Transverse colon (tissue), 4 donors: ENCODE data around the gene PDE4DIP.
"Not testable (repeated sequence)": the region's sequence is repeated elsewhere in the genome, so short reads cannot be mapped to it uniquely, and the experiment has no call there.

Experiments used
- EP300 ChIP-seq: sonication (generic); formaldehyde crosslinking; IDR thresholded peaks from one replicate; pipeline ENCODE4 v1.6.1; 2017; ENCODE audit warnings: antibody characterized with exemption, low read depth
- POLR2AphosphoS5 ChIP-seq, 3 donors: sonication (generic); formaldehyde crosslinking; IDR thresholded peaks; one replicate each; pipeline ENCODE4 v1.6.1; 2016; ENCODE audit warnings: antibody characterized with exemption in 3 of 3
- TF ChIP-seq, protein P1 (sequence below), 5 experiments: fragments of 200-600 bp in 3 of 5; fragments of 450-650 bp in 2 of 5; sonication (generic) in 3 of 5; IDR thresholded peaks; 1 replicate in 2 of 5; 2 replicates in 3 of 5; pipeline ENCODE4 v1.5.1; 2016 to 2017; ENCODE audit warnings: antibody characterized with exemption in 5 of 5, inconsistent platforms in 3 of 5, mild to moderate bottlenecking in 2 of 5, moderate library complexity in 1 of 5

DNA sequence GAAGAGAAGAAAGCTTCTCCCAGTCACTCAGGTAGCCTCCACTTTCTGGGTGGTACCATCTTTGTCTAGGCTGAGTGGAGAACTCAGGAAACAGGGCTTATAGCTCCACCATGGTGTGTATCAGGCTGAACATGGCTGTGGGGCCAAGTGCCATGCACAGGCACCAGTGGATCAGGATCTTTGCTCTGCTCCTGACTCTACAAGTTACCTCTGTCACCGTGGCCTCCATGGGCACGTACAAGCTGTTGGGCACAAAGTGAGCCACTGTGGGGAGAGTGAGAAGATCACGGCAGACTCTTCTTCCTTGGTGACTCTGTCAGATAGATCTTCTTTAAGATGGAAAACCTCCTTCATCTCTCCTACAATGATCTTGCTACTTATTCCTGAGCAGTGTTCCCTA, 165.5 kb downstream of the PDE4DIP start:
- TF ChIP-seq, protein P1, sequence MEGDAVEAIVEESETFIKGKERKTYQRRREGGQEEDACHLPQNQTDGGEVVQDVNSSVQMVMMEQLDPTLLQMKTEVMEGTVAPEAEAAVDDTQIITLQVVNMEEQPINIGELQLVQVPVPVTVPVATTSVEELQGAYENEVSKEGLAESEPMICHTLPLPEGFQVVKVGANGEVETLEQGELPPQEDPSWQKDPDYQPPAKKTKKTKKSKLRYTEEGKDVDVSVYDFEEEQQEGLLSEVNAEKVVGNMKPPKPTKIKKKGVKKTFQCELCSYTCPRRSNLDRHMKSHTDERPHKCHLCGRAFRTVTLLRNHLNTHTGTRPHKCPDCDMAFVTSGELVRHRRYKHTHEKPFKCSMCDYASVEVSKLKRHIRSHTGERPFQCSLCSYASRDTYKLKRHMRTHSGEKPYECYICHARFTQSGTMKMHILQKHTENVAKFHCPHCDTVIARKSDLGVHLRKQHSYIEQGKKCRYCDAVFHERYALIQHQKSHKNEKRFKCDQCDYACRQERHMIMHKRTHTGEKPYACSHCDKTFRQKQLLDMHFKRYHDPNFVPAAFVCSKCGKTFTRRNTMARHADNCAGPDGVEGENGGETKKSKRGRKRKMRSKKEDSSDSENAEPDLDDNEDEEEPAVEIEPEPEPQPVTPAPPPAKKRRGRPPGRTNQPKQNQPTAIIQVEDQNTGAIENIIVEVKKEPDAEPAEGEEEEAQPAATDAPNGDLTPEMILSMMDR (IDR thresholded peaks at IDR 0.05) = not testable (repeated sequence)
- not testable (repeated sequence) for TF ChIP-seq EP300; POLR2AphosphoS5 (IDR thresholded peaks at IDR 0.05)
